CD4-positive, alpha-beta memory T cell (primary cell): ENCODE results near the gene IL17F. TPM values are rescaled to one million over a fixed set of nuclear protein-coding genes. Genes with fewer than 3 reads are reported as not detected.
A peak's percentile ranks its signal among the peaks of the same experiment; 100 is the strongest.

ENCODE experiments used
- CTCF ChIA-PET: fragments of 350-600 bp; sonication (Branson Sonifier 250); formaldehyde crosslinking; loops from one replicate; lab custom pipeline; 2021; ENCODE audit warnings: inconsistent platforms; ENCODE audit not compliant: partially characterized antibody; lab: Charles Lee
- POLR2A ChIA-PET: fragments of 350-600 bp; sonication (Branson Sonifier 250); formaldehyde crosslinking; loops from one replicate; lab custom pipeline; 2021; ENCODE audit not compliant: partially characterized antibody; lab: Charles Lee
- DNase-seq, 5 donors: peaks; one replicate each; pipeline versions ENCODE4 v3.0.0 to v3.0.0-alpha.2; 2020 to 2022; ENCODE audit warnings: mixed read lengths in 1 of 5
- H3K27ac ChIP-seq: one replicate; pipeline ENCODE4 v1.7.0; 2013; ENCODE audit warnings: low read depth, low read length
- H3K27me3 ChIP-seq: 2 replicates; pipeline ENCODE4 v1.7.0; 2013; ENCODE audit warnings: mild to moderate bottlenecking, low read length, moderate library complexity; ENCODE audit not compliant: insufficient read depth
- H3K36me3 ChIP-seq: 2 replicates; pipeline ENCODE4 v1.7.0; 2013; ENCODE audit warnings: mild to moderate bottlenecking, low read length, moderate library complexity; ENCODE audit not compliant: insufficient read depth
- H3K4me1 ChIP-seq: 2 replicates; pipeline ENCODE4 v1.7.0; 2013; ENCODE audit warnings: mild to moderate bottlenecking, low read length, moderate library complexity; ENCODE audit not compliant: insufficient read depth
- H3K4me3 ChIP-seq, 2 donors: one replicate each; pipeline ENCODE4 v1.7.0; 2013; ENCODE audit warnings: low read length in 2 of 2, mild to moderate bottlenecking in 1 of 2
- H3K9me3 ChIP-seq, 2 donors: one replicate each; pipeline ENCODE4 v1.7.0; 2013; ENCODE audit warnings: low read length in 2 of 2, control low read depth in 1 of 2; ENCODE audit not compliant: control insufficient read depth in 1 of 2
- H3K27ac Mint-ChIP-seq, 7 donors: one replicate each; pipeline ENCODE4 v1.8.0; 2020 to 2021; ENCODE audit warnings: mixed read lengths in 7 of 7, mild to moderate bottlenecking in 6 of 7, inconsistent platforms in 3 of 7, moderate library complexity in 3 of 7
- H3K27me3 Mint-ChIP-seq, 2 donors: one replicate each; pipeline ENCODE4 v1.8.0; 2020 to 2021; ENCODE audit warnings: mixed read lengths in 2 of 2
- H3K36me3 Mint-ChIP-seq, 2 donors: one replicate each; pipeline ENCODE4 v1.8.0; 2020 to 2021; ENCODE audit warnings: mixed read lengths in 2 of 2, inconsistent platforms in 1 of 2, mild to moderate bottlenecking in 1 of 2
- H3K4me1 Mint-ChIP-seq, 4 donors: one replicate each; pipeline ENCODE4 v1.8.0; 2020 to 2021; ENCODE audit warnings: mixed read lengths in 4 of 4, mild to moderate bottlenecking in 1 of 4
- H3K4me3 Mint-ChIP-seq, 8 donors: one replicate each; pipeline ENCODE4 v1.8.0; 2020 to 2021; ENCODE audit warnings: mixed read lengths in 8 of 8, mild to moderate bottlenecking in 7 of 8, moderate library complexity in 6 of 8, inconsistent platforms in 3 of 8
- H3K9me3 Mint-ChIP-seq, 8 donors: one replicate each; pipeline ENCODE4 v1.8.0; 2020 to 2021; ENCODE audit warnings: mixed read lengths in 8 of 8, mild to moderate bottlenecking in 5 of 8, inconsistent platforms in 3 of 8, moderate library complexity in 1 of 8
- intact Hi-C: fragments of 100-400 bp; cut with micrococcal nuclease; formaldehyde crosslinking; loops from one replicate; pipeline ENCODE4 v1.15.1; 2023
- polyA plus RNA-seq, 2 donors: library from polyadenylated mRNA; unstranded; fragments of 300-500 nt; fragmentation: Illumina TruSeq; gene quantifications; one replicate each; pipeline ENCODE4 v1.2.3, GENCODE V29; 2021
- total RNA-seq, 2 experiments: library from RNA; stranded (reverse); gene quantifications; one replicate each; pipeline ENCODE4 v1.2.3, GENCODE V29; 2021

Gene IL17F
- total and polyA plus RNA-seq, 4 experiments from 2014 or later = not detected

DNA sequence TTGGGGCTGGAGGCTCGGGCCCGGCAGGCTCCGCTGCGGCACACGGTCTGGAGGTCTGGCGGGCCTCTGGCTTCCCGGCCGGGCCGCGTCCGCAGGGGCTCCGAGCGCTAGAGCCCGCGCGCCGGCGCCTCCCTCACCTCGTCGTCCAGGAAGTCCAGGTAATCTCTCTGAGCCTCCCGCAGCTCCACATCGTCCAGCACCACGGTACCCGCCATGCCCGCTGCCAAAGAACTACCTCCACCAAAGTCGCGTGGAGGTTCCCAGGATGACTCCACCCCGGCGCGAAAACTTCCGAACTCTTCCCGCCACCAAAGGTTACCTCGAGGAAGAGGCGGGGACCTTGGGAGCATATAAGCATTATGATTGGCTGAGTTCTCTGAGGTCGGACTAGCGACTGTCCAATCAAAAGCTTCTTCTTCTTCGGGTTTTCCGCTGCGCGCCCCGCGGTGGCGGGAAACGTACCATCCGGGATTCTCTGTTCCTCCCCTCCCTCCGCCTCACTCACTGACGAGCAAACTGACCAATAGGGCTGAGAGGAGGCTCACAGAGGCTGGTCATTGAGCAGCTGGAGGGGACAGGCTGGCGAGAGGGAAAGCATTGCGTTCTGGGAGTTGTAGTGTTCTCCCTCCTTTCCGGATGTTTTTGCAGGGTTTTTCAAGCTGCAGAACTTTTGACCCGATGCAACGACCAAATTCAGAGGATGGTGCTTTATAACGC lies 40.3 kb upstream of the IL17F start, which contains the start of gene MCM3:
Gene MCM3, minus strand, starts transcription at position 283 of the 717 bp plus-strand sequence. Its CDS starts 68 bp downstream, at position 215.
- peak within 1 kb of the TSS; percentile 73 for H3K27ac ChIP-seq
- peaks cover 29% of the 10 kb centered on the region for H3K36me3 ChIP-seq
- Mint-ChIP-seq H3K9me3 (no peaks in the 10 kb centered on the region), H3K36me3 (peaks cover 29 to 32% of the 10 kb centered on the region in 2 donors), H3K4me1 (peaks cover 30 to 57% (median 36%) of the 10 kb centered on the region in 4 donors), H3K27me3 (no peaks in the 10 kb centered on the region), H3K4me3 (peak within 1 kb of the TSS in 5 of 8 donors; percentile 60 to 80 (median 68)), H3K27ac (peak within 1 kb of the TSS in 3 of 7 donors; percentile 18 to 89 (median 88))
- H3K4me1 ChIP-seq = peaks cover 47% of the 10 kb centered on the region
- peak; percentile 96 to 99 (median 99) for DNase-seq
- intact Hi-C loops = loop anchor here (1.0 to 5.0 kb wide), 10 partner anchors 12 to 1367 kb away; partner anchors contain the start of genes EFHC1, FBXO9, GSTA4 and PAQR8
- peak within 1 kb of the TSS; percentile 74 to 77 for H3K4me3 ChIP-seq
- H3K27me3 ChIP-seq = no peaks in the 10 kb centered on the region
- H3K9me3 ChIP-seq = no peaks in the 10 kb centered on the region
- ChIA-PET CTCF (interaction anchor here (0.9 to 9.6 kb wide), 31 partner anchors 9 to 1005 kb away, joined by 3 to 287 read pairs (median 13); partner anchors contain the start of genes EFHC1, PAQR8 and TRAM2), POLR2A (interaction anchor here (0.8 to 9.1 kb wide), 32 partner anchors 8 to 385 kb away, joined by 3 to 165 read pairs (median 4); partner anchors contain the start of genes EFHC1, PAQR8 and TRAM2)

DNA sequence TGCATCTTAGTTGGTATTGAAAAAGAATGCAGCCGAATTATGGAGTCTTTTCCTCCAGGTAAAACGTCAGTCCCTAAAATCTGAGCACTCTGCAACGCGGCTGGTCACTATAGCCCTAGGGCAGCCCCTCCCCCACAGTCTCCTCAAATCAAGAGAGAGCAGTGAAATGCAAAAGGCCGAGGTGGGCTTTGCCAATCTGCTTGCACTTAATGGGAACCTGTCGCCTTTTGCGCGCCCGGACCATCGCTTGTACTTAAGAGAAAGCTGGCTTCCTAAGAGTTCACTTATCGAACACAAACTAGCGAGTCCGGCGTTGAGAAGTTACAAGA lies 39.8 kb upstream of the IL17F start:
- no peaks in the 10 kb centered on the region for H3K27me3 Mint-ChIP-seq
- H3K27ac Mint-ChIP-seq = peak overlapping the region in 3 of 7 donors; percentile 18 to 89 (median 88)
- peak overlapping the region; percentile 73 for H3K27ac ChIP-seq
- intact Hi-C loops = loop anchor here (1.0 to 5.0 kb wide), 7 partner anchors 51 to 1053 kb away; partner anchors contain the start of genes EFHC1, FBXO9, GSTA4 and TRAM2
- peaks cover 31 to 36% of the 10 kb centered on the region in 2 donors for H3K36me3 Mint-ChIP-seq
- H3K9me3 Mint-ChIP-seq = no peaks in the 10 kb centered on the region
- H3K4me1 Mint-ChIP-seq = peaks cover 30 to 56% (median 36%) of the 10 kb centered on the region in 4 donors
- peaks cover 47% of the 10 kb centered on the region for H3K4me1 ChIP-seq
- H3K36me3 ChIP-seq = peaks cover 32% of the 10 kb centered on the region
- DNase-seq = peak in 1 of 5 donors; percentile 44
- H3K4me3 ChIP-seq = peak overlapping the region; percentile 74 to 77
- POLR2A ChIA-PET = interaction anchor here (0.9 to 9.1 kb wide), 13 partner anchors 9 to 386 kb away, joined by 3 to 165 read pairs (median 10); partner anchors contain the start of genes EFHC1 and PAQR8
- H3K27me3 ChIP-seq = no peaks in the 10 kb centered on the region
- no peak overlapping the region for H3K4me3 Mint-ChIP-seq
- CTCF ChIA-PET = interaction anchor here (1.0 to 9.6 kb wide), 14 partner anchors 8 to 368 kb away, joined by 3 to 287 read pairs (median 26); partner anchors contain the start of gene PAQR8
- H3K9me3 ChIP-seq = no peaks in the 10 kb centered on the region

DNA sequence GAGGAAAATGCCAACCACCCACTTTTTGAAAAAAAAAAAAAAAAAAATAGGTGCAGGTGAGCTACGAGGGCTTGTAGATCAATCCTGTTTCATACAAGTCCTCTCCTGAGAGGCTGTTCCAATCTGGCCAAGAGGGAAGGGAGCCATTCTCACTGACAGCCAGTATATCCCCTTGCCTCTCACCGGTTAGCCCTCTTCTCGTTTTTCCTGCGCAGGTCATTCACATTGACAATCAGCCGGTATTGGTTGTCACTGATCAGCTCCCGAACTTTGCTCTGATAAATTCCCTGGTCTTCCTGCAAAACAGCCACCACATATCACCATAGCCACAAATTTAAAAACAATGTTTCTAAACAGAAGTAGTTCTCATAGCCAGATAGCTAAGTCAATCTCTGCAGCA lies 38.8 kb upstream of the IL17F start:
- no peaks in the 10 kb centered on the region for H3K27me3 Mint-ChIP-seq
- Histone ChIP-seq H3K27ac (no peak overlapping the region), H3K4me3 (peak overlapping the region in 1 of 2 donors; percentile 77), H3K36me3 (peaks cover 41% of the 10 kb centered on the region), H3K27me3 (no peaks in the 10 kb centered on the region), H3K9me3 (no peaks in the 10 kb centered on the region), H3K4me1 (peaks cover 47% of the 10 kb centered on the region)
- DNase-seq = no peak
- H3K27ac Mint-ChIP-seq = peak overlapping the region in 3 of 7 donors; percentile 6 to 27 (median 14)
- peaks cover 41 to 46% of the 10 kb centered on the region in 2 donors for H3K36me3 Mint-ChIP-seq
- ChIA-PET CTCF (interaction anchor here (0.5 to 9.6 kb wide), 15 partner anchors 10 to 786 kb away, joined by 3 to 287 read pairs (median 7); partner anchors contain the start of genes PAQR8 and TRAM2), POLR2A (interaction anchor here (1.2 to 9.1 kb wide), 7 partner anchors 14 to 116 kb away, joined by 3 to 165 read pairs (median 78); partner anchors contain the start of gene PAQR8)
- peak overlapping the region in 6 of 8 donors; percentile 55 to 80 (median 65) for H3K4me3 Mint-ChIP-seq
- peaks cover 30 to 48% (median 35%) of the 10 kb centered on the region in 4 donors for H3K4me1 Mint-ChIP-seq
- H3K9me3 Mint-ChIP-seq = no peaks in the 10 kb centered on the region
- intact Hi-C loops = loop anchor here (5.0 kb wide), 1 partner anchor 1054 kb away; no protein-coding TSS in a partner anchor

DNA sequence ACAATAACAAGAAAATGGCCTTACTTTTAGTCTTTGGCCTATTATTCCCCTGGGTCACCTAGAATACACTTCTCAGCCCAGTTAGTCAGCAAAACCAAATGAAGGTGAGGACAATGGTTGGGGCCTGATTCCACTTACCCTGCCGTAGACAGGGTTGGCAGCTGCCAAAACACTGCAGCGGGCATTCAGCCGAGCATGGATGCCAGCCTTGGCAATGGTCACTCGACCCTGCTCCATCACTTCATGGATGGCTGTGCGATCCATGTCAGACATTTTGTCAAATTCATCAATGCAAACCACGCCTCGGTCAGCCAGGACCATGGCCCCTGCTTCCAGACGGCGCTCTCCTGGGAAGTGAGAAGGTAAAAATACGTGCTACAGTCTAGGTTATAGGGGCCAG lies 31.8 kb upstream of the IL17F start:
- ChIA-PET CTCF (interaction anchor here (1.1 to 1.8 kb wide), 3 partner anchors 9 to 125 kb away, joined by 3 to 12 read pairs (median 7); partner anchors contain the start of gene MCM3), POLR2A (interaction anchor here (0.9 kb wide), 1 partner anchor 9 kb away, joined by 3 read pairs; the partner anchor contains the start of gene MCM3)
- Histone ChIP-seq H3K36me3 (peaks cover 81% of the 10 kb centered on the region), H3K27me3 (no peaks in the 10 kb centered on the region), H3K4me1 (no peaks in the 10 kb centered on the region), H3K4me3 (no peak overlapping the region), H3K27ac (no peak overlapping the region), H3K9me3 (no peaks in the 10 kb centered on the region)
- Mint-ChIP-seq H3K4me1 (peaks cover 2 to 17% (median 8%) of the 10 kb centered on the region in 4 donors), H3K4me3 (no peak overlapping the region), H3K9me3 (no peaks in the 10 kb centered on the region), H3K27me3 (no peaks in the 10 kb centered on the region), H3K27ac (no peak overlapping the region), H3K36me3 (peaks cover 66 to 89% of the 10 kb centered on the region in 2 donors)
- no peak for DNase-seq
- intact Hi-C loops = no loop called here

DNA sequence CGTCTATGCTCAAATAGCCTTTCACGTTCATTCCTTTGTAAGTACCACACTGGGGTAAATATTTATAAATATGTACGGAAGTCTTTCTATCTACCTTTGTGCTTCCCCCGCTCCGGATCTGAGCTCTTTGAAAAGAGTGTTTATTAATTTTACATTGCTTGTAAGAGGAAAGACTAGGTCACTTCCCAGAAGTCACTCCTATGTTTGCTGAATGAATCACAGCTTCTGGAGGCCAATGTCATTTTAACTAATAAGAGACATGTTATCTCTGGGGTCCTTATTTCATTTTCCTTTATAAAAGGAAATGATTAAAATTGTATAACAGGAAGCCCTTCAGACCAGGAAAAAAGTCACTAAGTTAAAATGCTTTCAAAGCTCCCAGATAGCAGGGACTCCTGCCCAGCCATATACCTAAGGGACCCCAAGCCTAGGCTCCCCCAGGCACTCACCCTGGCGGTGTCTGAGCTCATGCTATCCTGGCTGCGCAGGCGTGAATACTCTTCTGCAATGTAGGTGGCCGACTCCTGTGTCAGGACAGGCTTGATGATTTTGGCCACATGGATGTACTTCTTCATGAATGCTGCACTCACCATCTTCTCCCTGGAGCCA lies 27.7 kb upstream of the IL17F start:
- no peaks in the 10 kb centered on the region for H3K9me3 Mint-ChIP-seq
- Histone ChIP-seq H3K36me3 (peaks cover 77% of the 10 kb centered on the region), H3K27ac (no peak overlapping the region), H3K27me3 (no peaks in the 10 kb centered on the region), H3K4me1 (no peaks in the 10 kb centered on the region), H3K9me3 (no peaks in the 10 kb centered on the region), H3K4me3 (no peak overlapping the region)
- peaks cover 60 to 90% of the 10 kb centered on the region in 2 donors for H3K36me3 Mint-ChIP-seq
- peak overlapping the region in 1 of 7 donors; percentile 58 for H3K27ac Mint-ChIP-seq
- ChIA-PET POLR2A (no interaction called here), CTCF (interaction anchor here (1.1 to 2.3 kb wide), 2 partner anchors 9 to 12 kb away, joined by 5 to 14 read pairs; partner anchors contain the start of gene MCM3)
- intact Hi-C loops = no loop called here
- no peak for DNase-seq
- no peaks in the 10 kb centered on the region for H3K27me3 Mint-ChIP-seq
- no peak overlapping the region for H3K4me3 Mint-ChIP-seq
- peaks cover 0 to 7% (median 3%) of the 10 kb centered on the region in 4 donors for H3K4me1 Mint-ChIP-seq

DNA sequence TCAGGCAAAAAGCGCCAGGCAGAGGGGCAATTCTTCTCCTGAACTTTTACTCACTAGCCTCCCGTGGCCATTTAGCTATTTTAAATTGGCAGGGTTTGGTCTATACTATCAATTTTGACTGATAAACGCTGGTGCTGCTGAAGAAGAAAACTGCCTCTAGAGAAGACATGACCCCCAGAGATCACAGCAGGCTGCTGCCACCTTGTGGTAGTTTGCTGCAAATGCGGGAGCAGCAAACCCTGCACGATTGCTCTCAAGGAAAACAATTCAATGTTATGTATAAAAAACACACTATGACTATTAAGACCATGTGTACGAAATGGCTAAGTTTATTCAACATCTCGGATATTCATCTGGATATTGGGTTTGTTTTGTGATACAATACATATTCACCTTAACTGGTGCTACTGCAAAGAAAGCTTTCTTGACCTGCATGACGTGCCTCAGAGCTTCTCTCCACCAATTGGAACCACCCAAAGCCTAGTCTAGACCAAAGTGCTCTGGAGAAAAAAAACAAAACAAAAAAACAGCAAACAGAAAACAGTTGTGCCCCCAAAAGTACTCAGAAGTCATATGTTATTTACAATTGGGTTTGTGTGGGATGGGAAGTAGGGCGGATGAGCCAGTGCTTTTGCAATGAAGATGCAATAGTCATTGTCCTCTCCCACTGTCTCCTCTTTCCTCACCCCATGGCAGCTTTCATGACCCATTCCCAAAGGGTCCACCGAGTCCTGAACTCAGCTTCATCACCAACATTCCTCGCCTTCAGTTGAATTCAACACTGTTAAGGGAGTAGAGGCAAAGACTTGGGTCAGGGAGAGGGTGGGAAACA lies 19.6 kb upstream of the IL17F start:
- Mint-ChIP-seq H3K27ac (peak overlapping the region in 5 of 7 donors; percentile 15 to 73 (median 33)), H3K36me3 (peaks cover 39 to 66% of the 10 kb centered on the region in 2 donors), H3K9me3 (no peaks in the 10 kb centered on the region), H3K4me1 (peaks cover 3 to 11% (median 6%) of the 10 kb centered on the region in 4 donors), H3K4me3 (no peak overlapping the region), H3K27me3 (no peaks in the 10 kb centered on the region)
- Histone ChIP-seq H3K9me3 (no peaks in the 10 kb centered on the region), H3K27me3 (no peaks in the 10 kb centered on the region), H3K27ac (no peak overlapping the region), H3K4me3 (no peak overlapping the region), H3K36me3 (peaks cover 47% of the 10 kb centered on the region), H3K4me1 (no peaks in the 10 kb centered on the region)
- ChIA-PET CTCF (interaction anchor here (0.7 to 5.3 kb wide), 35 partner anchors 8 to 397 kb away, joined by 3 to 50 read pairs (median 5); partner anchors contain the start of gene MCM3), POLR2A (interaction anchor here (0.6 to 1.0 kb wide), 3 partner anchors 21 to 387 kb away, joined by 3 read pairs; partner anchors contain the start of gene MCM3)
- peak; percentile 63 to 67 (median 64) for DNase-seq
- intact Hi-C loops = loop anchor here (1.0 to 10.0 kb wide), 2 partner anchors 399 to 409 kb away; no protein-coding TSS in a partner anchor
